OCI-LY1 (cell line): ENCODE results near the gene OR2T29.

ENCODE experiments used
- CTCF ChIP-seq: fragments of 200-600 bp; sonication (generic), shearing (Covaris generic); IDR thresholded peaks from 2 replicates; pipeline ENCODE4 v1.5.1; 2017; ENCODE audit warnings: mild to moderate bottlenecking, antibody characterized with exemption, low read length, moderate library complexity, mixed read lengths
- EZH2 ChIP-seq: fragments of 200-600 bp; sonication (generic), shearing (Covaris generic); IDR thresholded peaks from 2 replicates; pipeline ENCODE4 v1.8.0; 2017; ENCODE audit warnings: borderline replicate concordance, mixed run types, mild to moderate bottlenecking, antibody characterized with exemption, low read length, moderate library complexity, mixed read lengths

DNA sequence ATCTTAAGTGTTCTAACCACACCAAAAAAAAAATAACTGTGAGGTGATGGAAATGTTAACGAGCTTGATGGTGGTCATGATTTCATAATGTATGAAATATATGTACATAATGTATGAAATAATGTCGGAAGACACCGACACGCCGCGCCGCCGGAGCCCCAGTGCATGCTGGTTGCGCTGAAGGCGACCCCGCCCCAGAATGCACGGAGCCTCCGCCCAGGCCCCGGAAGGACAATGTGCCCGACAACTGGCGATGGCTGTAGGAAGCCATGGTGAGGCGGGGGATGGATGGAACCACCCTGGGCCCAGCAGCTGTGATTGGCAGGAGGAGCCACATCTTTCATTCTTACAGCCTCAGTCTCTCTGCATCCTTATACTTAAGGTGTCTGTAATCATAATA, 27.5 kb upstream of the OR2T29 start:
- TF ChIP-seq CTCF (no peak), EZH2 (no peak)
